HepG2 (cell line): ENCODE results near the gene MRPL2.

Experiments used
- CHD4 ChIP-seq: fragments of 200-600 bp; sonication (generic); IDR thresholded peaks from 2 replicates; pipeline ENCODE4 v1.7.0; 2017; ENCODE audit warnings: mild to moderate bottlenecking, low read length, borderline replicate concordance
- GFI1 ChIP-seq: sonication (generic); formaldehyde crosslinking; IDR thresholded peaks from 2 replicates; pipeline ENCODE4 v1.5.0; 2020; ENCODE audit warnings: missing genetic modification reagents, mild to moderate bottlenecking, borderline replicate concordance
- ZNF616 ChIP-seq: sonication (generic); formaldehyde crosslinking; IDR thresholded peaks from 2 replicates; pipeline ENCODE4 v1.5.0; 2020; ENCODE audit warnings: low read depth, mild to moderate bottlenecking, missing genetic modification reagents
- TF ChIP-seq, protein P1 (sequence below): sonication (generic); formaldehyde crosslinking; IDR thresholded peaks from 2 replicates; pipeline ENCODE4 v1.4.0; 2020; ENCODE audit warnings: missing genetic modification reagents

DNA sequence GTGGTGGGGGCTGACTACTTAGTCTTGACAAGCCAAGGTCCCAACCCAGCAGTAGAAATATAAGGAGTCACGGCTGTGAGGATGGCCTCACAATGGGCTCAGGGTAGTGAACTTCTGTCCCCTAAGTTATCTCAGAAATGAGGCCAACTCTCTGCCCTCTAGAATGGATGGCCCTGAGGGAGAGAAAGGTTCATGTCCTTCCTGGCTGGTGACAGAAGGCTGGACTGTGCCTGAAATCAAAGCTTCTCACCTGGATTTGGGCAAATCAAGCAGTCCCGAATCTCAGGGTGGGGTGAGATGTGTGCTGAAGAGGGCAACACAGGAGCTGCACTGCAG, 25.1 kb downstream of the MRPL2 start:
- TF ChIP-seq GFI1 (CRISPR knock-in tag), result no peak
- TF ChIP-seq, protein P1, sequence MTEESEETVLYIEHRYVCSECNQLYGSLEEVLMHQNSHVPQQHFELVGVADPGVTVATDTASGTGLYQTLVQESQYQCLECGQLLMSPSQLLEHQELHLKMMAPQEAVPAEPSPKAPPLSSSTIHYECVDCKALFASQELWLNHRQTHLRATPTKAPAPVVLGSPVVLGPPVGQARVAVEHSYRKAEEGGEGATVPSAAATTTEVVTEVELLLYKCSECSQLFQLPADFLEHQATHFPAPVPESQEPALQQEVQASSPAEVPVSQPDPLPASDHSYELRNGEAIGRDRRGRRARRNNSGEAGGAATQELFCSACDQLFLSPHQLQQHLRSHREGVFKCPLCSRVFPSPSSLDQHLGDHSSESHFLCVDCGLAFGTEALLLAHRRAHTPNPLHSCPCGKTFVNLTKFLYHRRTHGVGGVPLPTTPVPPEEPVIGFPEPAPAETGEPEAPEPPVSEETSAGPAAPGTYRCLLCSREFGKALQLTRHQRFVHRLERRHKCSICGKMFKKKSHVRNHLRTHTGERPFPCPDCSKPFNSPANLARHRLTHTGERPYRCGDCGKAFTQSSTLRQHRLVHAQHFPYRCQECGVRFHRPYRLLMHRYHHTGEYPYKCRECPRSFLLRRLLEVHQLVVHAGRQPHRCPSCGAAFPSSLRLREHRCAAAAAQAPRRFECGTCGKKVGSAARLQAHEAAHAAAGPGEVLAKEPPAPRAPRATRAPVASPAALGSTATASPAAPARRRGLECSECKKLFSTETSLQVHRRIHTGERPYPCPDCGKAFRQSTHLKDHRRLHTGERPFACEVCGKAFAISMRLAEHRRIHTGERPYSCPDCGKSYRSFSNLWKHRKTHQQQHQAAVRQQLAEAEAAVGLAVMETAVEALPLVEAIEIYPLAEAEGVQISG (CRISPR knock-in tag), result no peak
- no peak for TF ChIP-seq CHD4
- no peak for TF ChIP-seq ZNF616
